Measurements from ENCODE around the gene UBE3C.

GRCh38 chr7:157126921-157127320 lies 11.8 kb upstream of the UBE3C start:
- TF ChIP-seq HDGF (IDR thresholded peaks at IDR 0.05; ENCODE audit: borderline replicate concordance) (no peak), SP1 (IDR thresholded peaks at IDR 0.05) (no peak), TARDBP (IDR thresholded peaks at IDR 0.05) (no peak), L3MBTL2 (conservative IDR thresholded peaks at IDR 0.05) (no peak)

All from HEK293T (cell line).